Measurements from ENCODE around the gene SAG.

Gene SAG

DNA sequence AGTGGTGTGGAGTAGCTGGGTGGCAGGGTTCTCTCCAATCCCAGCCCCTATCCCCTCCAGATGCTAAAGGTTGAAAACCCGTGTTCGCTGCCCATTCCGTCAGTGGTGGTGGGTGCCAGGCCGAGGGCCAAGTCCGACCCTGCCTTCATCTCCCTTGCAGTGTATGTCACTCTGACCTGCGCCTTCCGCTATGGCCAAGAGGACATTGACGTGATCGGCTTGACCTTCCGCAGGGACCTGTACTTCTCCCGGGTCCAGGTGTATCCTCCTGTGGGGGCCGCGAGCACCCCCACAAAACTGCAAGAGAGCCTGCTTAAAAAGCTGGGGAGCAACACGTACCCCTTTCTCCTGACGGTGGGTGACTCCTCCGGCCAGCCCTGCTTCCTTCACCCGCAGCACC, 12.9 kb downstream of the SAG start:
- Histone ChIP-seq H3K36me3 (replicated peaks; ENCODE audit: low read depth, low read length) (no peaks in the 10 kb centered on the region), H2AFZ (ENCODE audit: low read depth, low read length) (no peak overlapping the region), H4K20me1 (ENCODE audit: insufficient read depth, low read length) (no peaks in the 10 kb centered on the region), H3K9ac (ENCODE audit: low read length) (no peak overlapping the region), H3K27me3 (ENCODE audit: low read depth, low read length) (no peaks in the 10 kb centered on the region), H3K4me3 (ENCODE audit: low read length) (no peak overlapping the region), H3K4me2 (ENCODE audit: low read length) (no peak overlapping the region), H3K79me2 (ENCODE audit: low read length) (no peaks in the 10 kb centered on the region), H3K4me1 (ENCODE audit: low read length) (no peaks in the 10 kb centered on the region), H3K27ac (ENCODE audit: low read length) (no peak overlapping the region), H3K9me3 (ENCODE audit: insufficient read depth, low read length) (no peaks in the 10 kb centered on the region)
- TF ChIP-seq EZH2phosphoT487 (IDR thresholded peaks at IDR 0.05; ENCODE audit: low read depth) (no peak), CTCF (IDR thresholded peaks at IDR 0.05; ENCODE audit: low read depth, low read length) (no peak)

GRCh38 chr2:233321166-233321565, 13.6 kb downstream of the SAG start:
- H3K36me3 ChIP-seq (replicated peaks; ENCODE audit: low read depth, low read length) = no peaks in the 10 kb centered on the region
- H3K9ac ChIP-seq (ENCODE audit: low read length) = no peak overlapping the region
- no peak for TF ChIP-seq CTCF (IDR thresholded peaks at IDR 0.05; ENCODE audit: low read depth, low read length)
- no peak for TF ChIP-seq EZH2phosphoT487 (IDR thresholded peaks at IDR 0.05; ENCODE audit: low read depth)
- H3K4me2 ChIP-seq (ENCODE audit: low read length) = no peak overlapping the region
- H2AFZ ChIP-seq (ENCODE audit: low read depth, low read length) = no peak overlapping the region
- no peak overlapping the region for H3K4me3 ChIP-seq (ENCODE audit: low read length)
- no peaks in the 10 kb centered on the region for H3K4me1 ChIP-seq (ENCODE audit: low read length)
- H3K27me3 ChIP-seq (ENCODE audit: low read depth, low read length) = no peaks in the 10 kb centered on the region
- no peaks in the 10 kb centered on the region for H4K20me1 ChIP-seq (ENCODE audit: insufficient read depth, low read length)
- no peak overlapping the region for H3K27ac ChIP-seq (ENCODE audit: low read length)
- no peaks in the 10 kb centered on the region for H3K79me2 ChIP-seq (ENCODE audit: low read length)
- H3K9me3 ChIP-seq (ENCODE audit: insufficient read depth, low read length) = no peaks in the 10 kb centered on the region

DNA sequence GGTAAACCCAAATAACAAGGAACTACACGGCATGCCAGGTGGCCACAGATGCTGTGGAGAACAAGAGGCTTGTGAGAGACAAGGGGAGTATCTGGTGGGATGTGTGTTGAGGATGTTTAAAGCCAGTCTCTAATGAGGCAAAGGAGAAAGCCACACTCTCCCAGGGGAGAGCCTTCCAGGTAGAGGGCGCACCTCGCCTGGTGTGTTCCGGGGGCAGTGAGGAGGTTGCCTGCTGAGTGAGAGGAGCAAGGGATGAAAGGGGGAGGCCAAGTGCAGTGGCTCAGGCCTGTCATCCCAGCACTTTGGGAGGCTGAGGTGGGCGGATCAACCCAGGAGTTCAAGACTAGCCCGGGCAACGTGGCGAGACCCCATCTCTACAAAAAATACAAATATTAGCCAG, 16.2 kb downstream of the SAG start:
- Histone ChIP-seq H3K27ac (ENCODE audit: low read length) (no peak overlapping the region), H3K4me3 (ENCODE audit: low read length) (no peak overlapping the region), H3K4me1 (ENCODE audit: low read length) (no peaks in the 10 kb centered on the region), H2AFZ (ENCODE audit: low read depth, low read length) (no peak overlapping the region), H4K20me1 (ENCODE audit: insufficient read depth, low read length) (no peaks in the 10 kb centered on the region), H3K4me2 (ENCODE audit: low read length) (no peak overlapping the region), H3K9me3 (ENCODE audit: insufficient read depth, low read length) (no peaks in the 10 kb centered on the region), H3K27me3 (ENCODE audit: low read depth, low read length) (no peaks in the 10 kb centered on the region), H3K79me2 (ENCODE audit: low read length) (no peaks in the 10 kb centered on the region), H3K36me3 (replicated peaks; ENCODE audit: low read depth, low read length) (no peaks in the 10 kb centered on the region), H3K9ac (ENCODE audit: low read length) (no peak overlapping the region)
- no peak for TF ChIP-seq CTCF (IDR thresholded peaks at IDR 0.05; ENCODE audit: low read depth, low read length)
- TF ChIP-seq EZH2phosphoT487 (IDR thresholded peaks at IDR 0.05; ENCODE audit: low read depth) = no peak

DNA sequence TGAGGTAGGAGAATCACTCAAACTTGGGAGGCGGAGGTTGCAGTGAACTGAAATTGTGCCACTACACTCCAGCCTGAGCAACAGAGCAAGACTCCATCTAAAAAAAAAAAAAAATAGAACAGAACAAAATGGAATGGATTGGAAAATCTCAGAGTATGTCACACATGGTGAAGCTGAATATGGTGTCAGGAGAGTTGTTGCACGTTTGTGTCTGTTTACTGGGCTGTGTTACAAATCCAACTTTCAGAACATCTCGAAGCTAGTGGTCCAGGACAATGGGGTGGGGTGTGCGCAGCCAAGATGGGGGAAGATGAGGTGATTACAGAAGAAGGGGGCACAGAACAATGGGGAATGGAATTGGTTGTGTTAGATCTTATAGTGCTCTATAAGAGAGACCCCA, 17.6 kb downstream of the SAG start:
- Histone ChIP-seq H3K4me3 (ENCODE audit: low read length) (no peak overlapping the region), H4K20me1 (ENCODE audit: insufficient read depth, low read length) (no peaks in the 10 kb centered on the region), H3K9ac (ENCODE audit: low read length) (no peak overlapping the region), H3K4me1 (ENCODE audit: low read length) (no peaks in the 10 kb centered on the region), H2AFZ (ENCODE audit: low read depth, low read length) (no peak overlapping the region), H3K27me3 (ENCODE audit: low read depth, low read length) (no peaks in the 10 kb centered on the region), H3K79me2 (ENCODE audit: low read length) (no peaks in the 10 kb centered on the region), H3K4me2 (ENCODE audit: low read length) (no peak overlapping the region), H3K36me3 (replicated peaks; ENCODE audit: low read depth, low read length) (no peaks in the 10 kb centered on the region), H3K9me3 (ENCODE audit: insufficient read depth, low read length) (no peaks in the 10 kb centered on the region), H3K27ac (ENCODE audit: low read length) (no peak overlapping the region)
- TF ChIP-seq CTCF (IDR thresholded peaks at IDR 0.05; ENCODE audit: low read depth, low read length) (no peak), EZH2phosphoT487 (IDR thresholded peaks at IDR 0.05; ENCODE audit: low read depth) (no peak)
